K562 (cell line): Measurements from ENCODE around the gene PPM1G. TPM values are rescaled to one million over a fixed set of nuclear protein-coding genes. Genes with fewer than 3 reads are reported as not detected.

Source experiments
- FOXM1 ChIP-seq, 2 experiments: fragments of 450-650 bp in 1 of 2; sonication (generic) in 1 of 2; formaldehyde crosslinking in 1 of 2; IDR thresholded peaks; 2 replicates each; pipeline versions ENCODE4 v1.6.1 to v1.9.0; 2017 to 2022; ENCODE audit warnings: low read depth in 2 of 2, mild to moderate bottlenecking in 2 of 2, missing genetic modification reagents in 1 of 2, moderate library complexity in 1 of 2
- HLTF ChIP-seq: fragments of 450-650 bp; IDR thresholded peaks from 2 replicates; pipeline ENCODE4 v1.6.1; 2016
- KHSRP ChIP-seq: fragments of 450-650 bp; IDR thresholded peaks from 2 replicates; pipeline ENCODE4 v1.6.1; 2017
- NFE2L1 ChIP-seq: fragments of 450-650 bp; IDR thresholded peaks from 2 replicates; pipeline ENCODE4 v1.6.1; 2016; ENCODE audit warnings: missing genetic modification characterization, low read depth, mild to moderate bottlenecking, missing compliant biosample characterization, moderate library complexity, borderline replicate concordance
- RFX5 ChIP-seq: IDR thresholded peaks from 2 replicates; pipeline ENCODE4 v1.6.1; 2011; ENCODE audit warnings: low read depth, mild to moderate bottlenecking, improper control_type of control experiment, low read length
- RUNX1 ChIP-seq: sonication (generic); IDR thresholded peaks from 2 replicates; pipeline ENCODE4 v1.6.1; 2016; ENCODE audit warnings: antibody characterized with exemption, low read depth
- STAG1 ChIP-seq: sonication (generic); formaldehyde crosslinking; IDR thresholded peaks from 2 replicates; pipeline ENCODE4 v1.5.0; 2020; ENCODE audit warnings: missing genetic modification reagents, borderline replicate concordance
- TGIF2 ChIP-seq: sonication (generic); formaldehyde crosslinking; IDR thresholded peaks from 2 replicates; pipeline ENCODE4 v1.8.1; 2022; ENCODE audit warnings: mild to moderate bottlenecking, missing genetic modification reagents, moderate library complexity
- ZFP36 ChIP-seq: fragments of 150-350 bp; IDR thresholded peaks from 2 replicates; pipeline ENCODE4 v1.6.1; 2018; ENCODE audit warnings: low read length, low read depth; ENCODE audit not compliant: partially characterized antibody
- ZFPM2 ChIP-seq: fragments of 250-450 bp; sonication (Bioruptor Pico); IDR thresholded peaks from 2 replicates; pipeline ENCODE4 v1.5.1; 2022; ENCODE audit warnings: mild to moderate bottlenecking
- ZNF143 ChIP-seq: sonication (generic); formaldehyde crosslinking; IDR thresholded peaks from 2 replicates; pipeline ENCODE4 v1.9.0; 2022; ENCODE audit warnings: mild to moderate bottlenecking, missing genetic modification reagents
- ZNF282 ChIP-seq: sonication (generic); formaldehyde crosslinking; IDR thresholded peaks from 2 replicates; pipeline ENCODE4 v1.8.1; 2023; ENCODE audit warnings: missing genetic modification reagents
- ZNF644 ChIP-seq: fragments of 200-800 bp; sonication (Bioruptor generic); IDR thresholded peaks from 2 replicates; pipeline ENCODE4 v1.6.1; 2016; ENCODE audit warnings: low read depth, missing genetic modification characterization, missing compliant biosample characterization
- ZNF830 ChIP-seq: fragments of 250-450 bp; sonication (Bioruptor Pico); IDR thresholded peaks from 2 replicates; pipeline ENCODE4 v1.5.0; 2021; ENCODE audit warnings: mild to moderate bottlenecking
- polyA plus RNA-seq, 8 experiments: library from polyadenylated mRNA; depleted of rRNA in 4 of 8; stranded (reverse) in 5 of 8; unstranded in 3 of 8; fragments of >200 nt; fragmentation: Nextera tagmentation in 2 of 8; fragmentation: Illumina TruSeq in 1 of 8; extraction: Ambion mirVana in 2 of 8; extraction: Trizol in 1 of 8; gene quantifications; 2 replicates each; pipeline versions ENCODE4 v1.2.1 to v1.2.3, GENCODE V29; 2011 to 2014; ENCODE audit warnings: inconsistent platforms in 1 of 8, missing spikeins in 1 of 8
- total RNA-seq, 7 experiments: library from RNA; depleted of rRNA in 6 of 7; stranded (reverse); fragments of >200 nt in 6 of 7; fragmentation: Illumina TruSeq in 2 of 7; extraction: Trizol in 2 of 7; gene quantifications; 2 replicates each; pipeline versions ENCODE4 v1.2.1 to v1.2.3, GENCODE V29; 2011 to 2021; ENCODE audit warnings: low replicate concordance in 1 of 7
- TF ChIP-seq, protein P1 (sequence below): fragments of 450-650 bp; formaldehyde crosslinking; IDR thresholded peaks from 2 replicates; pipeline ENCODE4 v1.4.0; 2020; ENCODE audit warnings: mild to moderate bottlenecking, mixed read lengths
- TF ChIP-seq, protein P2 (sequence below): fragments of 450-650 bp; formaldehyde crosslinking; IDR thresholded peaks from 2 replicates; pipeline ENCODE4 v1.4.0; 2022; ENCODE audit warnings: mild to moderate bottlenecking, moderate library complexity
- TF ChIP-seq, protein P3 (sequence below): fragments of 250-450 bp; sonication (Bioruptor Pico); IDR thresholded peaks from 2 replicates; pipeline ENCODE4 v1.9.0; 2021; ENCODE audit warnings: mild to moderate bottlenecking, inconsistent platforms
- TF ChIP-seq, protein P4 (sequence below): sonication (generic); formaldehyde crosslinking; IDR thresholded peaks from 2 replicates; pipeline ENCODE4 v1.9.0; 2022; ENCODE audit warnings: mild to moderate bottlenecking, missing genetic modification reagents
- TF ChIP-seq, protein P5 (sequence below): sonication (generic); formaldehyde crosslinking; IDR thresholded peaks from 2 replicates; pipeline ENCODE4 v1.8.0; 2022; ENCODE audit warnings: mild to moderate bottlenecking, missing genetic modification reagents

Gene PPM1G
- total and polyA plus RNA-seq, 9 of the 15 experiments (the other 6 are each of a cell fraction or from before 2014, with no cell fraction given): 61.7 to 230 (median 153) TPM

DNA sequence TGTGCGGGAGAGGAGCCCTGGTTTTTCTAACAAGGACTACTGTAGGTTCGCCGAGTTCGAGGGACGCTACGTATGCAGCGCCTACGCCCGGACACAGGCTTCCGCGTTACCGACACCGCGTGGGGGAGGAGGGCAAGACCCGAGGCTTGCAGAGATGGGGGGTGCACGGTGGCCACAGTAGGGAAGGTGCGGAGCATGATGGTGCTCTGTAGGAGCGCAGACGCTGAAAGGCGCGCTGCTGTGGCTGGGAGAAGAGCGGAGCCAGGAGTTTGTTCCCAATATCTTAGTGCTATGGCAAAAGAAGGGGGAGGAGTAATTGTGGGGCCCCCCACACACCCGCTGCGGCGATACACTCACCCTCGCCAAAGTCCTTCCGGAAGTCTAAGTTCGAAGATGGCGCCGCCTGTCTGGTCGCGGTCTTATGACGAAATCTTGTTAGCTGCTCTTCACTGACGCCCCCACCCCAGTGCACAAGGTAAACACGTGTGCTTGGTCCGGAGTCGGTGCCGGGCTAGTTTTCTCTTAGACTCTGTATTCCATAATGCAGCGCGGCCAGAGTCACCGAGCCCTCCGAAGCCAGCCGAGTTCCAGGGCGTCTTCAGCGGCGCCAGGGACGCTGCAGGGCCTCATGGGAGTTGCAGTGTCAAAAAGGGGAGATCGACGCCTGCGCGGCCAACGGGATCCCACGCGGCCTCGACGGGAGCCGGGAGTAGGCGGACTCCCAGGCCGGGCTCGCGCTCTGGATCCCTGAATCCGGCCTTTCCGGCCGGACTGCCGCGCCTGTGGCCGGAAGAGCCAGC lies 52.8 kb downstream of the PPM1G start, which contains the start of gene GTF3C2 (continued):
- no peak for TF ChIP-seq ZNF644 (tag)
- no peak for TF ChIP-seq KHSRP
- no peak for TF ChIP-seq ZFP36
- TF ChIP-seq HLTF: peak; percentile 45; the same call in 1 of the 2 replicates
- no peak for TF ChIP-seq STAG1 (CRISPR knock-in tag)
- no peak for TF ChIP-seq NFE2L1 (tag)
- no peak; the same call in 1 of the 2 replicates for TF ChIP-seq FOXM1 (IDR thresholded peaks at IDR 0.05; ENCODE audit: low read depth)
- TF ChIP-seq FOXM1 (CRISPR knock-in tag; IDR thresholded peaks at IDR 0.05; ENCODE audit: low read depth): no peak
- no peak for TF ChIP-seq ZNF282
- TF ChIP-seq ZNF143: peak; percentile 83
- TF ChIP-seq RFX5: no peak
- no peak for TF ChIP-seq ZFPM2 (CRISPR knock-in tag)
- TF ChIP-seq, protein P1, sequence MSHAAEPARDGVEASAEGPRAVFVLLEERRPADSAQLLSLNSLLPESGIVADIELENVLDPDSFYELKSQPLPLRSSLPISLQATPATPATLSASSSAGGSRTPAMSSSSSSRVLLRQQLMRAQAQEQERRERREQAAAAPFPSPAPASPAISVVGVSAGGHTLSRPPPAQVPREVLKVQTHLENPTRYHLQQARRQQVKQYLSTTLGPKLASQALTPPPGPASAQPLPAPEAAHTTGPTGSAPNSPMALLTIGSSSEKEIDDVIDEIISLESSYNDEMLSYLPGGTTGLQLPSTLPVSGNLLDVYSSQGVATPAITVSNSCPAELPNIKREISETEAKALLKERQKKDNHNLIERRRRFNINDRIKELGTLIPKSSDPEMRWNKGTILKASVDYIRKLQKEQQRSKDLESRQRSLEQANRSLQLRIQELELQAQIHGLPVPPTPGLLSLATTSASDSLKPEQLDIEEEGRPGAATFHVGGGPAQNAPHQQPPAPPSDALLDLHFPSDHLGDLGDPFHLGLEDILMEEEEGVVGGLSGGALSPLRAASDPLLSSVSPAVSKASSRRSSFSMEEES (CRISPR knock-in tag): no peak
- TF ChIP-seq TGIF2: 0 out of 2 replicates have a peak, but pooled peaks have one; percentile 80
- TF ChIP-seq, protein P2, sequence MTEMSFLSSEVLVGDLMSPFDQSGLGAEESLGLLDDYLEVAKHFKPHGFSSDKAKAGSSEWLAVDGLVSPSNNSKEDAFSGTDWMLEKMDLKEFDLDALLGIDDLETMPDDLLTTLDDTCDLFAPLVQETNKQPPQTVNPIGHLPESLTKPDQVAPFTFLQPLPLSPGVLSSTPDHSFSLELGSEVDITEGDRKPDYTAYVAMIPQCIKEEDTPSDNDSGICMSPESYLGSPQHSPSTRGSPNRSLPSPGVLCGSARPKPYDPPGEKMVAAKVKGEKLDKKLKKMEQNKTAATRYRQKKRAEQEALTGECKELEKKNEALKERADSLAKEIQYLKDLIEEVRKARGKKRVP (CRISPR knock-in tag): no peak
- peak; percentile 61; the same call in 1 of the 2 replicates for TF ChIP-seq ZNF830
- TF ChIP-seq, protein P3, sequence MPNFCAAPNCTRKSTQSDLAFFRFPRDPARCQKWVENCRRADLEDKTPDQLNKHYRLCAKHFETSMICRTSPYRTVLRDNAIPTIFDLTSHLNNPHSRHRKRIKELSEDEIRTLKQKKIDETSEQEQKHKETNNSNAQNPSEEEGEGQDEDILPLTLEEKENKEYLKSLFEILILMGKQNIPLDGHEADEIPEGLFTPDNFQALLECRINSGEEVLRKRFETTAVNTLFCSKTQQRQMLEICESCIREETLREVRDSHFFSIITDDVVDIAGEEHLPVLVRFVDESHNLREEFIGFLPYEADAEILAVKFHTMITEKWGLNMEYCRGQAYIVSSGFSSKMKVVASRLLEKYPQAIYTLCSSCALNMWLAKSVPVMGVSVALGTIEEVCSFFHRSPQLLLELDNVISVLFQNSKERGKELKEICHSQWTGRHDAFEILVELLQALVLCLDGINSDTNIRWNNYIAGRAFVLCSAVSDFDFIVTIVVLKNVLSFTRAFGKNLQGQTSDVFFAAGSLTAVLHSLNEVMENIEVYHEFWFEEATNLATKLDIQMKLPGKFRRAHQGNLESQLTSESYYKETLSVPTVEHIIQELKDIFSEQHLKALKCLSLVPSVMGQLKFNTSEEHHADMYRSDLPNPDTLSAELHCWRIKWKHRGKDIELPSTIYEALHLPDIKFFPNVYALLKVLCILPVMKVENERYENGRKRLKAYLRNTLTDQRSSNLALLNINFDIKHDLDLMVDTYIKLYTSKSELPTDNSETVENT: peak; percentile 63; the same call in 1 of the 2 replicates
- TF ChIP-seq, protein P4, sequence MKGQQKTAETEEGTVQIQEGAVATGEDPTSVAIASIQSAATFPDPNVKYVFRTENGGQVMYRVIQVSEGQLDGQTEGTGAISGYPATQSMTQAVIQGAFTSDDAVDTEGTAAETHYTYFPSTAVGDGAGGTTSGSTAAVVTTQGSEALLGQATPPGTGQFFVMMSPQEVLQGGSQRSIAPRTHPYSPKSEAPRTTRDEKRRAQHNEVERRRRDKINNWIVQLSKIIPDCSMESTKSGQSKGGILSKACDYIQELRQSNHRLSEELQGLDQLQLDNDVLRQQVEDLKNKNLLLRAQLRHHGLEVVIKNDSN (CRISPR knock-in tag): peak; percentile 68
- TF ChIP-seq RUNX1: no peak
- TF ChIP-seq, protein P5, sequence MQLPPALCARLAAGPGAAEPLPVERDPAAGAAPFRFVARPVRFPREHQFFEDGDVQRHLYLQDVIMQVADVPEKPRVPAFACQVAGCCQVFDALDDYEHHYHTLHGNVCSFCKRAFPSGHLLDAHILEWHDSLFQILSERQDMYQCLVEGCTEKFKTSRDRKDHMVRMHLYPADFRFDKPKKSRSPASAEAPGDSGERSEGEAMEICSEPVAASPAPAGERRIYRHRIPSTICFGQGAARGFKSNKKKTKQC (CRISPR knock-in tag): peak; percentile 12
